ENCODE results near the gene FOXF2.

Gene FOXF2

DNA sequence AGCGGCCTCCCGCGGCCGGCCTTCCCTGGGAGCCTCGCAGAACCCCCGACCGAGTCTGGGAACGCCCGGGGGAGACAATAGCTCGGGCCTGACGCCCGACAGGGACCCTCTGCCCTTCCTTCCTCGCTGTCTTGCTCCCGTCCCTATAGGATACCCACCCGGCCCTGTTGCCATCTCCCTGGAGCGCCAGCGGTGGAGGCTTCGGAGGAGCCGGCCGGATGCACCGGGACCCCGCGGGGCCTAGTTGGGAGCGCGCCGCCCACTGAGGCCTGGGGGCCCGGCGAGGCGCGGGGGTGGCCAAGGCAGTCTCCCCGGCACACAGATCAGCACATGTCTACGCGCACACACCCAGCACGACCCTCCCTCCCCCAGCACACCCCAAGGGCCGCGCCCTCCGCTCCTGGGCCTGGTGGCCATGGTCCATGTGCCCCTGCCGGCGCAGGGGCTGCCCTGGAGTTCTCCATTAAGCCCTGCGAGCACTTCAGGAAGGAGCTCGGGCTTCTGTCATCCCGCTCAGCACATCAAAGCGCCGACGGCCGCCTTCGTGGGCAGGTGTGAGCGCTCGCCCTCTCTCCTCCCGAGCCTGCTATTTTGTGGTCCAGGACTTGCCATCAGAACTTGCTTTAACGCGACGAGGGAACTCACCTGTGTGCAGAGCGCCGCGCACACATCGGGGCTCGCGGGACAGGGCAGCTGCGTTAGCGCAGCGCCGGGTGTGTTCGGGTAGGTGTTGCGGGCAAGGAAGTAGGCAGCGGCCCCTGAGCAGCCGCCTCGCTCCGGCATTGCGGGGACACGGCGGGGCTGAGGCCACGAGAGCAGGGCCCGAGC is 3.7 kb downstream of the FOXF2 start:
- no peaks in the 10 kb centered on the region for H3K9me3 Mint-ChIP-seq
- no peaks in the 10 kb centered on the region for H3K36me3 Mint-ChIP-seq (ENCODE audit: low read depth)
- no peak overlapping the region for H3K4me3 Mint-ChIP-seq
- peaks cover 75% of the 10 kb centered on the region for H3K27me3 Mint-ChIP-seq
- no peak for ATAC-seq
- no peak overlapping the region for H3K27ac Mint-ChIP-seq
- peaks cover 17% of the 10 kb centered on the region for H3K4me1 Mint-ChIP-seq
- no peak for DNase-seq

DNA sequence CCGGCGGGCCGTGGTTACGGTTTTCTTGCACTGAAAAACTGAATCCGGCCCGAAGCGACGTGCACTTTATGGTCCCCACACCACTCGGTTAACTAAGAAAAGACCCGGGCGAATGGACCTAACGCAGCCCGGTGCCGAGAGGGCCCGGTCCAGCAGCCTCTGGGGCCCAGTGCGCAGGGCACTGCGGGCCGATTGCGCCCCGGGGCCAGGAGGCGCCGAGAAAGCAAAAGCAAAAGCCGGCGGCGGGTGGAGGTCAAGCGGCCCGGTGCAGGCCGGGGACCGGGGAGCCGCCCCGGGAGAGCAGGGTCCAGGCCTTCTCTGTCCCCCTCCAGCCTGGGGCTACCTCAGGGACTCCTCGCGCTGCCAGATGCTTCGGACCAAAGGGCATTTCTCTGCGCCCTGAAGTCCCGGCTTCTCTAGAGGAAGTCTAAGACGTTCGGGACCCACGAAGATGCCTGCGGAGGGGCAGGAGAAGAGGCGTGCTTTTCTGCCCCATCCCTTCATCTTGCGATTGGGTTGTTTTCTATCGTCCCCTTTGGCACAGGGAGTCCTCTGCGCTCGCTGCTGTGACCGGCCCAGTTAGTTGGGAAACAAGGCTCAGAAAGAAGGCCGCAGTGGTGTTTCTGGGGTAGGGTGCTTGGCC is 4.4 kb downstream of the FOXF2 start:
- Mint-ChIP-seq H3K9me3 (no peaks in the 10 kb centered on the region), H3K27ac (no peak overlapping the region), H3K4me1 (peaks cover 10% of the 10 kb centered on the region), H3K36me3 (ENCODE audit: low read depth) (no peaks in the 10 kb centered on the region), H3K27me3 (peaks cover 72% of the 10 kb centered on the region), H3K4me3 (no peak overlapping the region)
- no peak for ATAC-seq
- DNase-seq: no peak

DNA sequence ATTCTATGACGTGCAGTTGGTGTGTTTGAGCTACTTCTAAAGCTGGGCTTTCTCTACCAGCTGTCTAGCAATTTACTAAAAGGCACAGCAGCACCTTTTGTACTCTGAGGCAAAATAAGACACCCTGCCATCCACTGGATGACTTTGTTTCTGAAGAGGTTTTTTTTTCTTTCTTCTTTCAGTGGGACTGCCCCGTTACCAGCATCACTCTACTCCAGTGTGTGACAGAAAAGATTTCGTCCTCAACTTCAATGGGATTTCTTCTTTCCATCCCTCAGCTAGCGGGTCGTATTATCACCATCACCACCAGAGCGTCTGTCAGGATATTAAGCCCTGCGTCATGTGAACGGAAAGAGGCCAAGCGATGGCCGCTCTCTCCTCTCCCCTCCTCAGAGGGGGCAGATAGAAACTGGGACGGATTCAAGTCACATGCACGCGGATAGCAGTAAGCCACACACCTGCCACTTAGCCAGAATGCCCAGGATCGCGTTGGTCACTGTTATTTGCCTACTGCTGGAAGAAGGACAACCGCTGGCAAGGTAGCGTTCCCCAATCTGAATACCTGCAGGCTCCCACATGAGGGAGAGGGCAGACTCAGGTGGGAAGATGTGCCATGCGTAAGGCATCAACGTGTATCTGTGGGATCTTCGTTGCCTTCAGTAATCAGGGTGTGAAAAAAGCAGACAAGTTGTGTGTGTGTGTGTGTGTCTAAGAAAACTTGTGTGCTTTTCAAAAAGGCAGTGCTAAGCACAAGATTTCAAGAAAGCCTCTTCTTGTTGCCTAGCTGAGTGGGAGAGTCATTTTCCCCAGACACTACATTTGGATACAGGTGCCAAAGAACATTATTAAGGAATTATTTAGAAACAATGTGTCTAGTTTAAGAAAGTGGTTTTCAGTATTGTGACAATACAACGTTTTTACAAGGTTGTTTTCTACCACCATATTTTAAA is 5.4 kb downstream of the FOXF2 start:
- ATAC-seq (no peak), DNase-seq (no peak)
- Mint-ChIP-seq H3K4me3 (no peak overlapping the region), H3K27ac (no peak overlapping the region), H3K36me3 (ENCODE audit: low read depth) (no peaks in the 10 kb centered on the region), H3K27me3 (peaks cover 73% of the 10 kb centered on the region), H3K4me1 (peaks cover 6% of the 10 kb centered on the region), H3K9me3 (no peaks in the 10 kb centered on the region)

DNA sequence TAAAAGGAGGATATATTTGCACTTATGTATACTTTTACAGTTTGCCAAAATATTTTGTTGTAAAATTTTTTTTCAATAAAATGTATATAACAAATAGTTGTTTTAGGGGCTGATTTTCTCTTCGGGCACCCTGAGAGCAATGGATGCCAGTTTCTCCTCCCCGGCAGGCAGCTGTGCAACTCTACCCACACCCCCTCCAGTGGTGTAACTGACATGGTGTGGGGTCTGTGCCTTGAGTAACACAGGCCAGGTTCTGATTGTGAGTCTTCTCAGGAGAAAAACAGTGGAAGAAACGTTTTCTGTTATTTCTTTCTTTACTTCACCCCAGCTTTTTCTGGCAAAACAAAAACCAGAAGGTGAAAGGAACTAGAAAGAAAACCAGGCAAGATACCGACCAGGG is 6.1 kb downstream of the FOXF2 start:
- Mint-ChIP-seq H3K4me1 (peaks cover 3% of the 10 kb centered on the region), H3K27me3 (peaks cover 71% of the 10 kb centered on the region)

DNA sequence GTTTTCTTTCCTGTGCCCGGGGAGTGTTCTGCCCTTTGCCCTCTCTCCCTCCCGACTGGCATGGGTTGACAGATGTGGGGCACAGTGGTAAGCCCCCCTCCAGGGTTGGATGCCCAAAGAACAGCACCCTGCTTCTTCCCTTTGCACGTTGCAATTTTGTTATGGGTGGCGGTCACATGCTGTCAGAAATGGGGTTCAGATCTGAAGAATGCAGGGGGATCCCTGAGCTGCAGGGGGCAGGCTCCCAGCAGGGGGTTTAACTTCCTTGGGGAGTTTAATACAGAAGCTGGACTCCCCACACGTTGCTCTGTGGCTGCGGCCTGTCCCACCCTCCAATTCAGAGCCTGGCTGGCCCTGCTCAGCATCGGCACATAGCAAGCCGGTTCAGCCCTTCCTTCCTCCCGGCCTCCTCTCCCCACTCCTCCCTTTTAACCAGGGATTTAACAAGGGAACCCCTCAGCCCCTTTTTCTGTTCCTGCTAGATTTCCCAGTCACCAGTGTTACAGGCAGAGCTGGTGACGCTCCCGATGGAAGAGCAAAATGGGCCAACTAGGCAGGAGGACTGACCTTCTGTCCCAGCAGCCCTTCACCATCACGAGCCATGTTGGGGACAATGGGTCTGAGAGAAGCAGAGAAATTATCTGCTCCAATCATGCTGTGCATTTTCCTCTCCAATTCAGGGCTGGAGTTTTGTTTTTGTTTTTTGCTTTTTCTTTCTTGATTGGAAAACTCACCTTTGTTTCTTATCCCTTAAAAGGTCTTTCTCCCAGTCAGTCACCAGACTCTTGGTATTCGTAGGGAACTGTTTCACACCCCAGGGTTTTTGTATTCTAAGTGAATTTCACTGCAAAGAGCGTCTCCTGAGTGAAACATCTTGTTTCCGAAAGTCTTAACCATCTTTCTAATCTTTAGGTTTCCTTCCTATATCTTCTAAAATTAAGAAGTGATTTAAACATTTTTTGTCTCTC is 6.8 kb downstream of the FOXF2 start:
- H3K36me3 Mint-ChIP-seq (ENCODE audit: low read depth): no peaks in the 10 kb centered on the region
- H3K9me3 Mint-ChIP-seq: no peaks in the 10 kb centered on the region
- no peak overlapping the region for H3K27ac Mint-ChIP-seq
- peaks cover 66% of the 10 kb centered on the region for H3K27me3 Mint-ChIP-seq
- H3K4me3 Mint-ChIP-seq: no peak overlapping the region
- ATAC-seq: no peak
- peaks cover 3% of the 10 kb centered on the region for H3K4me1 Mint-ChIP-seq
- DNase-seq: no peak

More for the DNA sequence above, 6.1 kb downstream of the FOXF2 start:
- no peak for ATAC-seq
- DNase-seq: no peak
- Mint-ChIP-seq H3K27ac (no peak overlapping the region), H3K9me3 (no peaks in the 10 kb centered on the region), H3K36me3 (ENCODE audit: low read depth) (no peaks in the 10 kb centered on the region), H3K4me3 (no peak overlapping the region)

DNA sequence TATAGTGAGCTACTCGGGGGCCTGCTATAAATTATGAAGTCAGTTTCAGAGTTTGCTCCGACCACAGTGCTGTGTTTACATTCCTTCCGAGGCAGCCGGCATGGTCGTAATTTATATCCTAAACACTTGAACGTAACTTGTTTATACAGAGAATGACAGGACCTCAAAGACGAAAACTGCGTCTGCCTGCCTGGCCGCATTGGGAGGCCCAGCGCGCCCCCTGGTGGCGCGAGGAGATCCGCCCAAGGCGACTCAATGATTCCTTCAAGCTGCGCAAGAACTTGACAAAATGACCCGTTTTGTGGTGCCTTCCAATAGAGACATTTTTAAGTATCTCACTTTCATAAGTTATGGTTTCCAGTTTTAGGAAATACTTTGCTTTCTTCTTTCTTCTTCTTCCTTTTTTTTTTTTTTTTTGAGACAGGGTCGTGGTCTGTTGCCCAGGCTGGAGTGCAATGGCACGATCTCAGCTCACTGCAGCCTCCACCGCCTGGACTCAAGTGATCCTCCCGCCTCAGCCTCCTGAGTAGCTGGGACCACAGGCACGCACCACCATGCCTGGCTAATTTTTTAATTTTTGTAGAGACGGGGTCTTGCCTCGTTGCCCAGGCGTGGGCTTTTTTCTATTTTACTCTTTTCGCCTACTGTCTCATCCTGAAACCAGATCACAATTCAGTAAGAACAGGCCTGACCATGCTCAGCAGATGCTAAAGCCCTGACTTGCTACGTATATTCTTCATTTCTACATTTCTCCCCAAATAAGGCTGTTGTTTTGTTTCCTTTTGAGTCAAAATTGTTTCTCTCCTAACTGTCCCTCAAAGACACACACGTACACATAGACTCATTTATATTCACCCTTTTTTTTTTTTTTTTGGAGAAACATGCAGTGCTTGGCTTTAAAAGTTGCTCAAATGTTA is 7.8 kb downstream of the FOXF2 start:
- DNase-seq (peak; percentile 73), ATAC-seq (peak; percentile 46)
- peaks cover 3% of the 10 kb centered on the region for H3K4me1 Mint-ChIP-seq
- H3K36me3 Mint-ChIP-seq (ENCODE audit: low read depth): no peaks in the 10 kb centered on the region
- no peak overlapping the region for H3K4me3 Mint-ChIP-seq
- peaks cover 56% of the 10 kb centered on the region for H3K27me3 Mint-ChIP-seq
- H3K9me3 Mint-ChIP-seq: no peaks in the 10 kb centered on the region
- no peak overlapping the region for H3K27ac Mint-ChIP-seq

DNA sequence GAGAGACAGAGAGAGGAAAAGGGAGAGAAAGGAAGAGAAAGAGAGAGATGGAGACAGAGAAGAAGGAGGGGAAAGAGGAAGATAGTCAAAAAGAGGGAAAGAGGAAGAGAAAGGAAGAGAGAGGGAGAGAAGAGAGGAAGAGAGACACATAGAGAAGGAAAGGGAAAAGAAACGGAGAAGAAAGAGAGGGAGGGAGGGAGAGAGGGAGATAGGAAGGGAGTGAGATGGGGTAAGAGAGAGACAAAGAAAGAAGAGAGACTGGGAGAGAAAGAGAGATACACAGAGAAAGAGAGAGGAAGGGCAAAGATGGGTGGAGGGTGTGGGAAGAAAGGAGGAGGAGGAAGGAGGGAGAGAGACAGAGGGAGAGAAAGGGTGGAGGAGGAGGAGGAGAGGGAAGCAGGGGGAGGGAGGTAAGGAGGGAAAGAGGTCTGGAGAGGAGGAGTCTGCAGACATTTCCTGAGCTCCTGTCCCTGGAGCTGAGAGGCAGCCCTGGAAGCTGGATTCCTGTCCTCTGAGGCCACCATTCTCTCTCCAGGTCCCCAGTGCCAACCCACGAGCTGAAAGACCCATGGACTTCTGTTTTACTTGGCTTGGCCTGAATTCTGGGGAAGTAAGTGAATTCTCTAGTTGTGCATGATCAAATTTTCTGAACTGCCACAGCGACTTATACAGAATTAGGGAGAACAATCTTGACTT is 9.9 kb downstream of the FOXF2 start:
- Mint-ChIP-seq H3K27me3 (peaks cover 45% of the 10 kb centered on the region), H3K36me3 (ENCODE audit: low read depth) (no peaks in the 10 kb centered on the region), H3K9me3 (no peaks in the 10 kb centered on the region), H3K27ac (no peak overlapping the region), H3K4me1 (peaks cover 3% of the 10 kb centered on the region), H3K4me3 (no peak overlapping the region)
- ATAC-seq (no peak), DNase-seq (no peak)

DNA sequence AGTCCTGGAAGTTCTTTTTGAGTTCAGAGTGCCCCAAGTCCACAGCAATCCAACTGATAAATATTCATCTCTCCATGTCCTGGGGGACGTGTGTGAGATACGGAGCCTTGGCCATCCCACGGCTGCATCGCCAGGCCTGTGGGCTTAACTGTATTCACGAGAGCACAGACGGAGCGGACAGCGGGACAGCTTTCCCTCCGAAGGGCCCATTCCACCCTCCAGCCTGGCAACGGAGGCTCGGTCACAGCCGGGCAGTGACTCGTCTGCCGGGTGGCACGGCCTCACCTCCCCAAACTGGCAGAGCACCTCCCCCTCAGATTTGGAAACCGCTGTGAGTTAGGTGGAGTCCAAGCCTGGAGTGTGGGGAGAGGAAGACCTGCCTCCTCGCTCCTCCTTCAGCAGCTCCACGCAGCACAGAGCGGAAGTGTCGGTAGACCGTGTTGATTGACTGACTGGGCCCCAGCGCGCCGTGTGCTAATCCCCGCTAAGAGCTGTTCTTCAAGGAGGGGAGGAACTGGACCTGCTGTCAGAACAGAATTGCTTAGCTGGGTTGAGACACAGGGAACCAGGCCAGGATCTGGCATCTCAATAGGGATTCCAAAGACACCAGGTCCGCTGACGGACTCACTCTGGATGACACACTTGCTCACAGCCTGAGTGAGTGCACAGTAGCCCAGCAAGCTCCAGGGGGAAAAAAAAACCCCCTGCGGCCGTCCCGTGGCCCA is 10.9 kb downstream of the FOXF2 start:
- Mint-ChIP-seq H3K36me3 (ENCODE audit: low read depth) (no peaks in the 10 kb centered on the region), H3K27ac (no peak overlapping the region), H3K9me3 (no peaks in the 10 kb centered on the region), H3K27me3 (peaks cover 35% of the 10 kb centered on the region), H3K4me3 (no peak overlapping the region), H3K4me1 (peaks cover 3% of the 10 kb centered on the region)
- ATAC-seq (no peak), DNase-seq (no peak)

DNA sequence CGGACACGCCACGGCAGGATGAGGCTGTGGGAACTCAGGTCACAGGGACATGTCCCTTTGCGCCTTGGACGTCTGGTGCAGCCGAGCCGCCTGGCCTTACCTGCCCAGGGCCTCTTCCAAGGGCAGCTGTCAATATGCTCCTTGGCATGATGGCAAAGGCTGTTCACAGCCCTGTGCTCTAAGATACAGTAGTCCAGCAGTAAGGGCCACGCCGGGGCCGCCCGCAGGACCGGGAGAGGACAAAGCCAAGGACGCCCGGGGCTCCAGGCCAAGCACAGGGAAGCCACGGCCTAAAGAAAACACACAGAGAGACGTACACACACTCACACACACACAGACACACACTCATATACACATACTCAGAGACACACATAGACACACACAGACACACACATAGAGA is 13.0 kb downstream of the FOXF2 start:
- Mint-ChIP-seq H3K27me3 (peaks cover 14% of the 10 kb centered on the region), H3K4me3 (no peak overlapping the region), H3K9me3 (no peaks in the 10 kb centered on the region), H3K4me1 (no peaks in the 10 kb centered on the region), H3K27ac (no peak overlapping the region), H3K36me3 (ENCODE audit: low read depth) (no peaks in the 10 kb centered on the region)
- DNase-seq (no peak), ATAC-seq (no peak)

DNA sequence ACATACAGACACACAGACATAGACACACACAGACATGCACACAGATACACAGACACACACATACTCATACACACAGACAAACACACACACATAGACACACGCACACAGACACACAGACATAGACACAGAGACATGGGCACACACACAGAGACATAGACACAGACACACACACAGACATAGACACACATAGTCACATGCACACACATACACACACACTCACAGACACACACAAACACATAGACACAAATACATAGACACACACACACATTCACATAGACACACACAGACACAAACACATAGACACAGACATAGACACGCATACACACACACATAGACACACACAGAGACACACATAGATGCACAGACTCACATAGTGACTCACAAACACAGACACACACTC is 13.5 kb downstream of the FOXF2 start:
- ATAC-seq: no peak
- Mint-ChIP-seq H3K36me3 (ENCODE audit: low read depth) (no peaks in the 10 kb centered on the region), H3K27me3 (peaks cover 11% of the 10 kb centered on the region), H3K4me3 (no peak overlapping the region), H3K9me3 (no peaks in the 10 kb centered on the region), H3K27ac (no peak overlapping the region), H3K4me1 (no peaks in the 10 kb centered on the region)
- no peak for DNase-seq

DNA sequence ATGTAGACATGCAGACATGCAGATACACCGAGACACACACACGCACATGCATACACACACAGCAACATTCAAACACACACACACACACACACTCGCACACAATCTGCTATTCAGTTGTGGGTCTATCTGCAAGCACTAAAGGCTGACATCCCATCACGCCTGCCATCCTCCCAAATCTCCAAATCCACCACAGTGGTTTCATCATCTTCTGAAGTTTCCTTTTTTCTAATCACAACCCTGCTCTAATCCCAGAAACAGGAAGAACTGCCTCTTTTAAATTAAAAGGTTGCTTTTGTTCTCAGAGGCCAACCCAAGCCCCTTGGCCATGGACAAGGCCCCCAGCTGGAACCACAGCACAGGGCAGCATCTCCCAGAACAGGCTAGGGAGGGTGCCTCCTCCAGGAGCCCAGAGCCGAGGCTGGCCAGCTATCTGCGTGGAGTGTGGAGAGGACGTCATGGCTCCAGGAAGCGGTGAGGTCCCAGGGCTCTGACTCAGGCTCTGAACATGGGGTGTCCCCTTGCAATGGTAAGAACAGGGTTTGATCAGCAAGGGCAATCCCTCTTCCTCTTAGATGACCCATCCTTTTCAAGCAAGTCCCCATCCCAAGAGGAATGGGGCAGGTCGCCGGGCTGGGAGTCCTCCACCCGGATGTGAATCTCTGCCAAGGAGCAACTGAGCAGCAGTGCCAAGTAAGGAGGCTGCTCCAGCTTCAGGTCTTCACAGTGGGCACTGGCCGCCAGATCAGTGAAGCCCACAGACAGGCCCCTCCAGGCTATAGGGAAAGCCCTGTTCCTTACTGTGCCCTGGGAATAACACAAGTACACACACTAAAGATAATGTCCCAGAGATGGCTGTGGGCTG is 14.7 kb downstream of the FOXF2 start:
- no peaks in the 10 kb centered on the region for H3K4me1 Mint-ChIP-seq
- H3K9me3 Mint-ChIP-seq: no peaks in the 10 kb centered on the region
- no peak overlapping the region for H3K27ac Mint-ChIP-seq
- peaks cover 7% of the 10 kb centered on the region for H3K27me3 Mint-ChIP-seq
- H3K4me3 Mint-ChIP-seq: no peak overlapping the region
- ATAC-seq: no peak
- DNase-seq: no peak
- no peaks in the 10 kb centered on the region for H3K36me3 Mint-ChIP-seq (ENCODE audit: low read depth)
